Activated CD8-positive, alpha-beta memory T cell treated with anti-CD3 and anti-CD28 coated beads, Interleukin-2, amount 50 U/mL, for 24 hours (primary cell): ENCODE results near the gene OR8G5.
"Not testable (repeated sequence)": the region's sequence is repeated elsewhere in the genome, so short reads cannot be mapped to it uniquely, and the experiment has no call there.

ENCODE experiments used
- DNase-seq: peaks from one replicate; pipeline ENCODE4 v3.0.0-alpha.2; 2020; ENCODE audit errors: extremely low read depth

The OR8G5 gene

GRCh38 chr11:124256076-124256475, at the start of gene OR8G5:
Gene OR8G5 (plus strand): TSS chr11:124256376. CDS start chr11:124264932, 8,556 bp downstream.
- no peak for DNase-seq

GRCh38 chr11:124207102-124207792, 48.9 kb upstream of the OR8G5 start:
- DNase-seq = no peak

GRCh38 chr11:124209824-124210357, 46.3 kb upstream of the OR8G5 start:
- no peak for DNase-seq

GRCh38 chr11:124210421-124210820, 45.8 kb upstream of the OR8G5 start:
- no peak for DNase-seq

- DNase-seq = no peak
Measured at GRCh38 chr11:124211321-124211720, 44.9 kb upstream of the OR8G5 start.

- DNase-seq = no peak
Measured at GRCh38 chr11:124214027-124214426, 42.1 kb upstream of the OR8G5 start.

- no peak for DNase-seq
Measured at GRCh38 chr11:124219126-124219525, 37.0 kb upstream of the OR8G5 start.

- DNase-seq = no peak
Measured at GRCh38 chr11:124222407-124222806, 33.8 kb upstream of the OR8G5 start.

- DNase-seq = not testable (repeated sequence)
Measured at GRCh38 chr11:124224618-124225423, 31.4 kb upstream of the OR8G5 start.

GRCh38 chr11:124225471-124225870, 30.7 kb upstream of the OR8G5 start:
- no peak for DNase-seq

GRCh38 chr11:124233376-124233775, 22.8 kb upstream of the OR8G5 start:
- DNase-seq = no peak

GRCh38 chr11:124238512-124238911, 17.7 kb upstream of the OR8G5 start:
- DNase-seq = no peak

- DNase-seq = no peak
Measured at GRCh38 chr11:124240621-124241397, 15.4 kb upstream of the OR8G5 start, which contains the start of gene OR8G1. Gene OR8G1 (plus strand): TSS chr11:124241095. CDS start chr11:124249676, 8,581 bp downstream.

GRCh38 chr11:124249869-124250268, 6.3 kb upstream of the OR8G5 start:
- not testable (repeated sequence) for DNase-seq

GRCh38 chr11:124265041-124265440, 8.9 kb downstream of the OR8G5 start:
- not testable (repeated sequence) for DNase-seq

- DNase-seq = not testable (repeated sequence)
Measured at GRCh38 chr11:124270886-124271285, 14.7 kb downstream of the OR8G5 start.

GRCh38 chr11:124274000-124274399, 17.8 kb downstream of the OR8G5 start:
- DNase-seq = no peak

GRCh38 chr11:124276081-124276480, 19.9 kb downstream of the OR8G5 start:
- no peak for DNase-seq

- no peak for DNase-seq
Measured at GRCh38 chr11:124277207-124277606, 21.0 kb downstream of the OR8G5 start.

GRCh38 chr11:124277804-124278203, 21.6 kb downstream of the OR8G5 start:
- no peak for DNase-seq

GRCh38 chr11:124278261-124278660, 22.1 kb downstream of the OR8G5 start:
- DNase-seq = no peak
